H9 (cell line): ENCODE data around the gene GRIK4. TPM values are rescaled to one million over a fixed set of nuclear protein-coding genes. Genes with fewer than 3 reads are reported as not detected.

Experiments
- DNase-seq: peaks from one replicate; pipeline ENCODE4 v3.0.0-alpha.2; 2017
- H2AFZ ChIP-seq: one replicate; pipeline ENCODE4 v1.6.1; 2013; ENCODE audit warnings: mild to moderate bottlenecking, low read length, control low read depth, moderate library complexity
- H2AK5ac ChIP-seq: 2 replicates; pipeline ENCODE4 v1.6.1; 2013; ENCODE audit warnings: low read length, control low read depth, mixed read lengths; ENCODE audit not compliant: insufficient read length
- H2BK120ac ChIP-seq: one replicate; pipeline ENCODE4 v1.6.1; 2013; ENCODE audit warnings: low read depth, mild to moderate bottlenecking, low read length, control low read depth, inconsistent platforms; ENCODE audit not compliant: poor library complexity, severe bottlenecking
- H2BK12ac ChIP-seq: 2 replicates; pipeline ENCODE4 v1.6.1; 2013; ENCODE audit warnings: low read length, control low read depth, mixed read lengths, low read depth; ENCODE audit not compliant: insufficient read length
- H2BK15ac ChIP-seq: 2 replicates; pipeline ENCODE4 v1.6.1; 2013; ENCODE audit warnings: low read depth, low read length, control low read depth
- H2BK20ac ChIP-seq: one replicate; pipeline ENCODE4 v1.6.1; 2013; ENCODE audit warnings: low read depth, mild to moderate bottlenecking, low read length, control low read depth, inconsistent platforms; ENCODE audit not compliant: poor library complexity, severe bottlenecking
- H2BK5ac ChIP-seq: 2 replicates; pipeline ENCODE4 v1.6.1; 2013; ENCODE audit warnings: low read length, control low read depth, mixed read lengths; ENCODE audit not compliant: insufficient read length
- H3K14ac ChIP-seq: 2 replicates; pipeline ENCODE4 v1.6.1; 2013; ENCODE audit warnings: low read length, control low read depth; ENCODE audit not compliant: insufficient read depth
- H3K18ac ChIP-seq: 2 replicates; pipeline ENCODE4 v1.6.1; 2013; ENCODE audit warnings: low read depth, mild to moderate bottlenecking, mixed read lengths, low read length, control low read depth; ENCODE audit not compliant: insufficient read length
- H3K23ac ChIP-seq: 2 replicates; pipeline ENCODE4 v1.6.1; 2013; ENCODE audit warnings: low read length, control low read depth, mixed read lengths, low read depth; ENCODE audit not compliant: insufficient read length
- H3K23me2 ChIP-seq: 2 replicates; pipeline ENCODE4 v1.6.1; 2013; ENCODE audit warnings: low read depth, mild to moderate bottlenecking, mixed read lengths, low read length, control low read depth; ENCODE audit not compliant: insufficient read length, poor library complexity, severe bottlenecking
- H3K27ac ChIP-seq: 2 replicates; pipeline ENCODE4 v1.5.1; 2013; ENCODE audit warnings: low read length, control low read depth, mixed read lengths, low read depth; ENCODE audit not compliant: insufficient read length
- H3K27me3 ChIP-seq: 2 replicates; pipeline ENCODE4 v1.6.1; 2013; ENCODE audit warnings: low read length, control low read depth, inconsistent platforms; ENCODE audit not compliant: insufficient read depth
- H3K4ac ChIP-seq: 2 replicates; pipeline ENCODE4 v1.6.1; 2013; ENCODE audit warnings: low read depth, mild to moderate bottlenecking, control low read depth, inconsistent platforms, low read length, moderate library complexity
- H3K4me1 ChIP-seq: 2 replicates; pipeline ENCODE4 v1.6.1; 2013; ENCODE audit warnings: low read length, control low read depth, inconsistent platforms; ENCODE audit not compliant: insufficient read depth
- H3K4me2 ChIP-seq: 2 replicates; pipeline ENCODE4 v1.6.1; 2013; ENCODE audit warnings: low read length, control low read depth, mixed read lengths; ENCODE audit not compliant: insufficient read length, insufficient read depth
- H3K56ac ChIP-seq: 2 replicates; pipeline ENCODE4 v1.6.1; 2013; ENCODE audit warnings: low read depth, mild to moderate bottlenecking, mixed read lengths, low read length, control low read depth; ENCODE audit not compliant: insufficient read length
- H3K79me1 ChIP-seq: 2 replicates; pipeline ENCODE4 v1.6.1; 2013; ENCODE audit warnings: low read depth, mild to moderate bottlenecking, moderate library complexity, low read length, control low read depth, inconsistent platforms; ENCODE audit not compliant: insufficient read depth, poor library complexity, severe bottlenecking
- H3K79me2 ChIP-seq: 2 replicates; pipeline ENCODE4 v1.6.1; 2013; ENCODE audit warnings: low read length, control low read depth, inconsistent platforms; ENCODE audit not compliant: insufficient read depth
- H3K9ac ChIP-seq: 2 replicates; pipeline ENCODE4 v1.6.1; 2013; ENCODE audit warnings: low read length, control low read depth, mixed read lengths; ENCODE audit not compliant: insufficient read length; ENCODE audit errors: extremely low read depth
- H3K9me3 ChIP-seq: one replicate; pipeline ENCODE4 v1.6.1; 2013; ENCODE audit warnings: low read depth, low read length, inconsistent platforms; ENCODE audit not compliant: control insufficient read depth
- H3T11ph ChIP-seq: one replicate; pipeline ENCODE4 v1.6.1; 2013; ENCODE audit warnings: mild to moderate bottlenecking, low read length, control low read depth, inconsistent platforms
- H4K20me1 ChIP-seq: one replicate; pipeline ENCODE4 v1.6.1; 2013; ENCODE audit not compliant: control insufficient read depth, insufficient read length, insufficient read depth
- H4K5ac ChIP-seq: 2 replicates; pipeline ENCODE4 v1.6.1; 2013; ENCODE audit warnings: low read depth, mild to moderate bottlenecking, mixed read lengths, low read length, control low read depth; ENCODE audit not compliant: insufficient read length
- H4K8ac ChIP-seq: replicated peaks from 2 replicates; pipeline ENCODE4 v1.6.1; 2013; ENCODE audit warnings: low read length, control low read depth, mixed read lengths, low read depth; ENCODE audit not compliant: insufficient read length
- H4K91ac ChIP-seq: 2 replicates; pipeline ENCODE4 v1.6.1; 2013; ENCODE audit warnings: low read depth, mild to moderate bottlenecking, moderate library complexity, mixed read lengths, low read length, control low read depth; ENCODE audit not compliant: insufficient read length
- H3K27ac Mint-ChIP-seq, 3 experiments: 2 replicates in 2 of 3; 3 replicates in 1 of 3; pipeline ENCODE4 v1.8.0; 2020 to 2021; ENCODE audit warnings: mixed read lengths in 3 of 3, mild to moderate bottlenecking in 1 of 3, moderate library complexity in 1 of 3
- H3K27me3 Mint-ChIP-seq: 2 replicates; pipeline ENCODE4 v1.8.0; 2021; ENCODE audit warnings: low read depth, mild to moderate bottlenecking, moderate library complexity, mixed read lengths
- H3K36me3 Mint-ChIP-seq, 3 experiments: 2 replicates in 2 of 3; 3 replicates in 1 of 3; pipeline ENCODE4 v1.8.0; 2020 to 2021; ENCODE audit warnings: low read depth in 3 of 3, mixed read lengths in 3 of 3; ENCODE audit not compliant: insufficient read depth in 1 of 3
- H3K4me1 Mint-ChIP-seq, 2 experiments: 2 replicates each; pipeline ENCODE4 v1.8.0; 2020; ENCODE audit warnings: mixed read lengths in 2 of 2
- H3K4me3 Mint-ChIP-seq, 2 experiments: 2 replicates in 1 of 2; 3 replicates in 1 of 2; pipeline ENCODE4 v1.8.0; 2020 to 2021; ENCODE audit warnings: mild to moderate bottlenecking in 2 of 2, mixed read lengths in 2 of 2, moderate library complexity in 1 of 2
- H3K9me3 Mint-ChIP-seq, 2 experiments: 2 replicates in 1 of 2; 3 replicates in 1 of 2; pipeline ENCODE4 v1.8.0; 2020; ENCODE audit warnings: mild to moderate bottlenecking in 2 of 2, mixed read lengths in 2 of 2, moderate library complexity in 1 of 2
- WGBS: extraction: QIAGEN DNeasy Blood & Tissue Kit; methylation state at CpG from one replicate; pipeline ENCODE4 v1.1.7; 2013; ENCODE audit warnings: missing lambda C conversion rate, low lambda C conversion rate, mixed read lengths; ENCODE audit not compliant: insufficient read length; ENCODE audit errors: extremely low coverage; 5-methylcytosine and 5-hydroxymethylcytosine counted together
- total RNA-seq: library from RNA; stranded (reverse); gene quantifications from 2 replicates; pipeline ENCODE4 v1.2.1, GENCODE V29; 2021
- TF ChIP-seq, protein P1 (sequence below): fragments of 200-600 bp; sonication (generic); conservative IDR thresholded peaks from 3 replicates; pipeline ENCODE4 v1.8.0; 2021; ENCODE audit warnings: antibody characterized with exemption, mild to moderate bottlenecking

The GRIK4 gene
- total RNA-seq, 1 experiment from 2014 or later = 2.3 TPM

DNA sequence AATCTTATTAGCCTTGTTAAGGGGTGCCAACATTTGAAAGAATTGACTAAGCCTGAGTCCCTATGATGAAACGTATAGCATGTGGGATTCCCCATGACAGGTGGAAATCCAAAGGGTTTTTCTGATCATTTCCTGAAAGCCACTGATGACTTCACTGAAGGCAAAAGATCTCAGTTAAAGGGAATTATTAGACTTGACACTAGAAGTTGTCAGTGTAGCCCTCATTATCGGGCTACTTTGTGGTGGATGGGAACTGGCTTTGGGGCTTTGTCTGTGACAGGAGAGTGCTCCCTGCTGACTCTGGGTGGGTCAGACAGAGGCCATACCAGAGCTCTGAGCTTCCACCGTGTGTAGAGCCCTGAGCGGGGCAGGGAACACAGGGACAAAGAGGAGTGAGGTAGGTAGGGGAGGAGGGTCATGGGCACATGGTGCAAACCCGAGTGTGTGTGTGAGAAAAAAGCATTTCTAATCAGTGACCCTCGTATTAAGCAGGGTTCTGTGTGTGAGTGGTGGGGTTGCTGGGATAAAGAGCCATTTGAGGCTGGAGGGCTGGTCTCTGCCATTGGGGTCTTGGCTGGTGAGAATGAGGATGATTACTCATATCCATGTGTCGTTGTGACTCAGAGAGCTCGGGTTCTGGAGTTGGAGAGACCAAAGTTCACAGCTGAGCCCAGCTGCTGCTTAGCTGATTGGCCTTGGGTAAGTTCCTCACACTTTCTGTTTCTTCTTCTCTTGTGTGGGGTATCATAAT, 101.1 kb downstream of the GRIK4 start:
- H3K4me2 ChIP-seq = no peak overlapping the region
- no CpG with 5 or more reads among the region's 8 CpGs for WGBS
- peaks cover 34 to 52% of the 10 kb centered on the region in 2 experiments for H3K4me1 Mint-ChIP-seq

More for the DNA sequence above, 101.1 kb downstream of the GRIK4 start:
- Histone ChIP-seq H4K20me1 (no peaks in the 10 kb centered on the region), H3K4me1 (peaks cover 15% of the 10 kb centered on the region; the same call in 1 of the 2 replicates), H2BK5ac (no peak overlapping the region), H3K9ac (no peak overlapping the region), H3K56ac (no peak overlapping the region), H3K18ac (no peak overlapping the region), H2BK20ac (no peak overlapping the region), H3K27me3 (no peaks in the 10 kb centered on the region), H4K8ac (no peak overlapping the region), H3T11ph (no peak overlapping the region), H3K27ac (no peak overlapping the region), H3K23me2 (no peaks in the 10 kb centered on the region), H3K79me2 (no peaks in the 10 kb centered on the region), H2AK5ac (no peak overlapping the region), H4K5ac (no peak overlapping the region), H3K14ac (no peak overlapping the region), H3K79me1 (no peaks in the 10 kb centered on the region), H4K91ac (no peak overlapping the region), H3K4ac (no peak overlapping the region), H2BK15ac (no peak overlapping the region), H2BK120ac (no peak overlapping the region), H2BK12ac (no peak overlapping the region), H2AFZ (no peak overlapping the region), H3K23ac (no peak overlapping the region), H3K9me3 (no peaks in the 10 kb centered on the region)
- Mint-ChIP-seq H3K27me3 (peaks cover 21% of the 10 kb centered on the region), H3K9me3 (peaks cover 4 to 7% of the 10 kb centered on the region in 2 experiments), H3K36me3 (peaks cover 3 to 8% (median 6%) of the 10 kb centered on the region in 3 experiments), H3K4me3 (no peak overlapping the region), H3K27ac (peak overlapping the region in 1 of 3 experiments; percentile 65; a peak in 1 of 7 replicates)
- TF ChIP-seq, protein P1, sequence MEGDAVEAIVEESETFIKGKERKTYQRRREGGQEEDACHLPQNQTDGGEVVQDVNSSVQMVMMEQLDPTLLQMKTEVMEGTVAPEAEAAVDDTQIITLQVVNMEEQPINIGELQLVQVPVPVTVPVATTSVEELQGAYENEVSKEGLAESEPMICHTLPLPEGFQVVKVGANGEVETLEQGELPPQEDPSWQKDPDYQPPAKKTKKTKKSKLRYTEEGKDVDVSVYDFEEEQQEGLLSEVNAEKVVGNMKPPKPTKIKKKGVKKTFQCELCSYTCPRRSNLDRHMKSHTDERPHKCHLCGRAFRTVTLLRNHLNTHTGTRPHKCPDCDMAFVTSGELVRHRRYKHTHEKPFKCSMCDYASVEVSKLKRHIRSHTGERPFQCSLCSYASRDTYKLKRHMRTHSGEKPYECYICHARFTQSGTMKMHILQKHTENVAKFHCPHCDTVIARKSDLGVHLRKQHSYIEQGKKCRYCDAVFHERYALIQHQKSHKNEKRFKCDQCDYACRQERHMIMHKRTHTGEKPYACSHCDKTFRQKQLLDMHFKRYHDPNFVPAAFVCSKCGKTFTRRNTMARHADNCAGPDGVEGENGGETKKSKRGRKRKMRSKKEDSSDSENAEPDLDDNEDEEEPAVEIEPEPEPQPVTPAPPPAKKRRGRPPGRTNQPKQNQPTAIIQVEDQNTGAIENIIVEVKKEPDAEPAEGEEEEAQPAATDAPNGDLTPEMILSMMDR = no peak
- no peak for DNase-seq
